ENCODE measurements around the gene ANXA7. TPM values are rescaled to one million over a fixed set of nuclear protein-coding genes. Genes with fewer than 3 reads are reported as not detected.

The ANXA7 gene
- total RNA-seq: 109 and 116 TPM in 2 replicates

GRCh38 chr10:73413528-73414229, at the start of gene ANXA7:
Gene ANXA7, minus strand, starts transcription at chr10:73414058. Its CDS starts 13,202 bp downstream, at chr10:73400856.

GRCh38 chr10:73433538-73433867, 19.6 kb upstream of the ANXA7 start, which contains the start of gene MSS51:
Gene MSS51, minus strand, starts transcription at chr10:73433561. Its CDS starts 5,277 bp downstream, at chr10:73428284.

GRCh38 chr10:73358331-73359279, 55.3 kb downstream of the ANXA7 start, which contains the start of gene CFAP70:
Gene CFAP70, minus strand, starts transcription at chr10:73358864. Its CDS starts 4,068 bp downstream, at chr10:73354796.

Other genes with a start within 250 kb of the ANXA7 start
- gene ECD, start 246.1 kb downstream of the ANXA7 start, total RNA-seq: 27.9 and 32.3 TPM in 2 replicates
- gene FAM149B1, start 245.9 kb downstream of the ANXA7 start, total RNA-seq: 5.1 and 13.4 TPM in 2 replicates
- gene DNAJC9, start 166.8 kb downstream of the ANXA7 start, total RNA-seq: 24.2 and 49.7 TPM in 2 replicates
- 53.8 and 62.9 TPM in 2 replicates for gene MRPS16, start 161.4 kb downstream of the ANXA7 start, total RNA-seq
- 0.46 and 0.55 TPM in 2 replicates for gene CFAP70, start 55.2 kb downstream of the ANXA7 start, total RNA-seq
- gene MSS51, start 19.5 kb upstream of the ANXA7 start, total RNA-seq: 0.31 and 0.57 TPM in 2 replicates
- gene PPP3CB, start 82.0 kb upstream of the ANXA7 start, total RNA-seq: 16.0 and 21.4 TPM in 2 replicates
- 3.5 and 5.3 TPM in 2 replicates for gene USP54, start 177.3 kb upstream of the ANXA7 start, total RNA-seq
- gene MYOZ1, start 227.4 kb upstream of the ANXA7 start, total RNA-seq: 0.11 and 0.86 TPM in 2 replicates
- not detected in 2 replicates for gene SYNPO2L, start 242.0 kb upstream of the ANXA7 start, total RNA-seq